NCI-H1930 (cell line): Measurements from ENCODE around the gene PIP4K2B.
A peak's percentile ranks its signal among the peaks of the same experiment; 100 is the strongest.
"Not testable (repeated sequence)": the region's sequence is repeated elsewhere in the genome, so short reads cannot be mapped to it uniquely, and the experiment has no call there.

Source experiments
- DNase-seq, 2 experiments: peaks; one replicate each; lab custom pipeline; 2025; lab: John Stamatoyannopoulos, UW

Gene PIP4K2B

DNA sequence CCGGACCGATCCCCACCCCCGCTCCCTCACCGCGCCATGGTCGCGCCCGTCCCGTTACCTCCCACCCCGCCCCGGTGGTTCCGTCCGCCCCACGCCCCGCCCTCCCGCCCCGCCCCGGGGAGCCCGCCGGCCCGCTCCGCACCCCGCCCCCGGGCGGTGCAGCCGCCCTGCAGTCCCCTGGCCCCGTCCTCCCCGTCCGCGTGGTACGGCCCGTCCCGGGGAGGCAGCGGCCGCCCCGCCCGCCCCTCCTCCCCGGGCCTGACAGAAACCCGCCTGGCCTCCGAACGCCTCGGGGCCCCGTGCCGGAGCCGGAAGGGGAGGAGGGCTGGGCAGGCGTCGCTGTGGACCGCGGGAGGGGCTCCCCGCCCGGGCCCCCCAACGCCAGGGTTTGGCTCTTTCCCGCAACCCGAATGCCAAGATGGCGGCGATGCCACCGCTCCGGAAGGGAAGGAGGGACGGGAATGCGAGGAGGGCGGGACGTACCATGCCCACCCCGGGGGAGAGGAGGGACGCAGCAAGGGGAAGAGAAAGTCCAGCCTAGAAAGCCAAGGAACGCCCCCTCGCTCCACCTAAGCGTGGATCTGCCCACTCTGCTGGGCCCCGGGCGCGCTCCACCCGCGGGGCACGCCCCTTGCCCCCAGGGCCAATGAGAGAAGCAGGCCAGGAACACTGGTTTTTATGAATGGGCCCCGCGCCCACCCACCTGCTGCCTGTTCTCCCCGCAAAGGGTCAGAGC is at the start of gene PIP4K2B:
PIP4K2B (minus strand) TSS at position 56 of the 736 bp plus-strand sequence. CDS start 132 bp downstream, outside the sequence.
- DNase-seq = peak; percentile 96 to 97

DNA sequence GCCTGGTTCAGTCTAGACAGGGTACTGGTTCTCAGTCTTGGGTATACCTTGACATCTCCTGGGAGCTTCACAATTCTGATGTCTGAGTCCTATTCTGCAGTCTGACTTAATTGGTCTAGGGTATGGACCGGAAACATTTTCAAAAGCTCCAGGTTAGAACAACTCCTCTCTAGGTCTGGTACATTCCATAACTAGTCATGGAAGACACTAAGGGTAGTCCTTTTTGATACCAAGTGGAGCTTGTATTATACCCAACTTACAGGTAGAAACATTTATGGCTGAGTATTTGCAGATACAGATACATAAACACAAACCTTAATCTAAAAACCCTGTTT is 49.2 kb upstream of the PIP4K2B start:
- no peak for DNase-seq

DNA sequence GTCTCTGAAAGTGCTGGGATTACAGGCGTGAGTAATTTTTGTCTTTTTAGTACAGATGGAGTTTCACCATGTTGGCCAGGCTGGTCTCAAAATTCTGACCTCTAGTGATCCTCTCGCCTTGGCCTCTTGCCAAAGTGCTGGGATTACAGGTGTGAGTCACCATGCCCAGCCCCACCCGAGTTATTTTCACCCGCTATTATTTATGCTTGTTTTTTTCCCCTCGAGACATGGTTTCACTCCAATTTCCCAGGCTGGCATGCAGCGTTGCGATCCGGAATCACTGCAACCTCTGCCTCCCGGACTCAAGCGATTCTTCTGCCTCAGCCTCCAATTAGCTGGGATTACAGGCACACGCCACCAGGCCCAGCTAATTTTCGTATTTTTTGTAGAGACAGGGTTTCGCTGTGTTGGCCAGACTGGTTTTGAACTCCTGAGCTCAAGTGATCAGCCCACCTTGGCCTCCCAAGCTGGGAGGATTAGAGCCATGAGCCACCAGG is 45.0 kb upstream of the PIP4K2B start:
- no peak for DNase-seq

DNA sequence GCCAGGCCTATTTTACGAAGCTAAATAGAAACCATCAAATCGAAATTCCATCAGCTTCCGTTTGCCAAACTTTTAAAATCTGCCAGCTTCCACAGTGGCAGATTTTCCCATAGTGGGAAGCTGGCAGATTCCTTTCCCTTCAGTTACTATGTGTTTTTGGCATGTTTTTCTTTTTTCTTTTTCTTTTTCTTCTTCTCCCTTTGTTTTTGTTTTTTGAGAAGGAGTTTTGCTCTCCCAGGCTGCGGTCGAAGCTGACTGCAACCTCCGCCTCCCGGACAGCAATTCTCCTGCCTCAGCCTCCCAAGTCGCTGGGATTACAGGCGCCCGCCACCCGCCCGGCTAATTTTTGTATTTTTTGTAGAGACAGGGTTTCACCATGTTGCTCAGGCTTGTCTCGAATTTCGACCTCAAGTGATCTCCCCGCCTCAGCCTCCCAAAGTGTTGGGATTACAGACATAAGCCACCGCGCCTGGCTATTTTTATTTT is 26.4 kb upstream of the PIP4K2B start:
- DNase-seq = no peak

DNA sequence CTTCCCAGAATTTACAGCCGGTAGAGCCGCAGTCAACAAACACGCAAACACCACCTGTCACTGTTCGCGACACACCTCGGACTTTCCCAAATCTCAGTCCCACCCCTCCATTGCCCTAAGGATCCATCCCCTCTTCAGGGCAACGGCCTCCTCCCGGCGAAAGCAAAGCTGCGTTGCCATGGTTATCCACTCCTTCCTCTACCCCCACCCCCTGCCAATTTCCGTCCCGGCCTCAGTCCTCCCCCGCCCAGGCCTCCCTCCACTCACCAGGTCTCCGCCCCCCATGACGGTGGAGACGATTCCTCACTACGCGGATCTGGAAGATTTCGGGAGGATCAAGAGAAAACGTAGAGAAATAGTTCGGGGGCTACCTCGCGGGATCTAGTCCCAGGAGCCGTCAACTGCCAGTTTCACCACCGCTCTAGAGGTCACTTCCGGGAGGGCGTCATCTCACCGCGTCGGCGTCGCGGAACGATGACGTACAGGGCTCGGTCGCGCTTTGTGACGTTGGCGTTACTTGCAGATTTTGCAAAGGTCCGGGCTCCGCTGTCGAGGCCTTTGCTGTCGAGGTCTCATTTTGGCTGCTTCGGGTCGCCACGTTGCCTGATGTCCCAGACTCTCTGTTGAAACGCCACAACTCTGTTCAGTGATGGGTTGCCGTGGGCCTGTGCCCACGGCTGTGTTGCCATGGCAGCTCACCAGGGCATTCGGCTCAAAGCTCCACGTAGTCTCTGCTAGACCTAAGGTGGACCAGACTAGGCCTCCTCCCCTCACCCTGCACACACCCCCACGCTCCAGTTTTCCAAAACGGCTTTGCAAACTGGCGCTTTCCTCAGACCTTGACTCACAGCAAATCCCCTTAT is 25.8 kb upstream of the PIP4K2B start, which contains the start of gene CWC25:
CWC25 (minus strand) TSS at position 423 of the 863 bp plus-strand sequence; CDS start at position 285, 138 bp downstream.
- peak; percentile 83 to 96 for DNase-seq

DNA sequence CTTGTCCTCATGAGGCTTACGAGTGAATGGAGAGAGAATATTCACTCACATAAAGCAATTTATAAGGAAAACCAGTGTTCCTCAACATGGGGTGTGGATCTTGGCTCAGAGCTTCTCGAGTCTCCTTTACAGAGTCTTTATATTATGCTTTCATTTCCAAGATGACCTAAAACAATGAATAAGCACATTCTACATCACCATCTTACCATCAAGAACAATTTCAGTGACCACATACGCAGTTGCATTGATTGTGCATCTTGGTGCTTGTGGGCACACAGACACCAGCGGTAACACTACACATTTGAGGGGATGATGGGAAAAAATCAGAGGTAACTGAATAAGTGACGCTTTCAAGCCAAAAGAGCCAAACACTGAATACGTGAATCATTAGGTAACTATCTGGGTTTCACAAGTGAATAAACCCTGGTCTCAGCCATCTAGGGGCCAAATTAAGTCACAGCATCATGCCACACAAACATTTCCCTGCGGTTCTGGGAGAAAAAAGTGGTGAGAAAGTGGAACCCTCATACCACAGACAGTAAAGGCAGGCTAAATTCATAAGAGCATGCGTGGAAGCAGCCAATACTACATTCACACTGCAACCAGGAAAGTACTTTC is 16.3 kb upstream of the PIP4K2B start:
- no peak for DNase-seq

DNA sequence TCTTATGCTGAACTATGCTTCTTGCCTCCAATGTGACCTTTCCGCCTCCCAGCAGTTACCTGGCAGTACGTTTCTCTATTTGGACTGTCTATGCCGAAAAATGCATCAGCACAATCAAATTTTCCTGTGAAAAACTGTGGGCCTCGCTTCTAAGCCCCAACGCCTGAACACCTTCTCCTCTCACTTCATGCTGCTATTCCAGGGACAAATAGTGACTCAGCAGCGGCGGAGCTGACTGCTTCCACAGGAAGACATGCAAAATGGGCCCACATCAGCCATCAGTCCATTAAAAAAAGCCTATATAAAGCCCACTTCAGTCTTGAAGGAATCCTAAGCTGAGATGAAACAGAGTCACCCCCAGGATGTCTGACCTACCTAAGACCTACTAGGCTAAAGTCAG is 10.5 kb upstream of the PIP4K2B start:
- no peak for DNase-seq

DNA sequence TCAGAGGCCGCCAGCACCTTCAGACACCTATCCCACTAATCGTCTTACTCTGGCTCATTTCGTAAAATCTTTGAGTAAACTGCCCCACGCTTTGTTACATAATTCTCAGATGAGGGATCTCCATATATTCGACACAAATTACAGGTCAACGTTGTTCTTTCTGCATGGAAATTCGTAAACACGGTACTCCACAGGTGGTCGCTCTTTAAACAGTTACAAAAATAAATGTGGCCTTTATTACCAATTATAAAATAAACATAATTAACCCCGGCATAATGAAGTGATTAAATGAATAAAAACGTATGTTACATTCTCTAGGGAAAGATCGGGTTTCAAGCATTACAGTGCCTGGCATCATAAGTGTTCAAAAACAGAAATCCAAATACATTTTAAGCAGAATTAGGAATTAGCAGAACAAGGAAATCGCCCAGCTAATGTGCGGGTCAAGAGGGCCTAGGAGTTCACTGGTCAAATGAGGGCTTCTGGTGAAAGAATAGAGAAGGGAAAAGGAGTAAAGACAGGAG is 943 bp upstream of the PIP4K2B start:
- no peak for DNase-seq

DNA sequence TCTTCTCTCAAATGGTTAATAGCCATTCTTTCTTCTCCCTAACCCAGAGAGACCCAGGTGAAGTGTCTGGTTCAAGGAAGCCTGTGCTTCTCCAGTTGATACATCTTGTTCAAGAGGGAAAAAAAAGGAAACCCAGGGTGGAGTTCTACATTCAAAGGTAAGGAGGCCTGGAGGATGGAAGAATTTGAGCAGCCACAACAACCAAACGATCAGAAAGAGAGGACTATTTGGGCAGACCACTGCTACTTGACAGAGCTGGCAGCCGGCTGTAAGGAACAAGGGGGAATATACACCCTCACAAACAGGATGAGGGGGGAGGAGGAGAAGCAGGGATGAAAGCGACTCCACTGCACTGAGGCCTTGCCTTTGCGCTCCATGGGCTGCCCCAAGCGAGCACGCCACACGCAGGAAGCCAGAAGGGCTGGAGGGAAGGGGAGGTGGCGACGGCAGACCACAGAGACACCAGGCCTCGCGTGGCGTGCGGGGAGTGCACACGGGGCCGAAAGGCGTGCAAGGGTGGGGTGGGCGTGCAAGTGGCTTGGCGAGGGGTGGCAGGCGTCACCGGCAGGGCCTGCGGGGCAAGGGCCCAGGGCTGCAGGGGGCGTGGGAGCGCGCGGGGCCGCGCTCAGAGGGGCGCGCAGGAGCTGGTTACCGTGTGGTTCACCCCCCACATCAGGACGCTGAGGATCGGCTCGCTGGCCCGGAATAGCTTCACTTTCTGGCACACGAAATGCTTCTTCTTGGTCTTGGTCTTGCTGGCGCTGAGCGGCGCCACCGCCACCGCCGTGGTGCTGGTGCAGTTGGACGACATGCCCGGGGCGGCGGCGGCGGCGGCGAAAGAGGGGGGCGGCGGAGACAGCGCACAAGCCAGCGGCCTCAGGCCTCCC is 499 bp downstream of the PIP4K2B start:
- DNase-seq = peak in 1 of 2 experiments; percentile 51

DNA sequence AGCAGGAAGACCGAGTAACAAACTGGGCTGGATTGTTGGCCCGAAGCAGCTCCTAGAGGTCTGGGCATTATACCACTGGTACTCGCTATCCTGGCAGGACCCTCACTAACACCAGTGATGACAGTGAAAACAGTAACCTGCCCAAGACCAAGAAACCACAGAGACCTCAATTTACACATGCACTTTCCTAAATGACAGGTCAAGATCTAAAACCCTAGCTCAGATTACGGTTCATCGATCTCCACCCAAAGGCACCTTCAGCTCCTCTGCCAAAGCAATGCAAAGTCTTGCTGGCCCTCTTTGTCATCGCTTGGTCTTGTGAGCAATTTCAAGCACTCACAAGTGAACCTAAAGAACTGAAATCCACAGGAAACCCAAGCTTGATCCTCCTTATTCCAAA is 1.5 kb downstream of the PIP4K2B start:
- no peak for DNase-seq

DNA sequence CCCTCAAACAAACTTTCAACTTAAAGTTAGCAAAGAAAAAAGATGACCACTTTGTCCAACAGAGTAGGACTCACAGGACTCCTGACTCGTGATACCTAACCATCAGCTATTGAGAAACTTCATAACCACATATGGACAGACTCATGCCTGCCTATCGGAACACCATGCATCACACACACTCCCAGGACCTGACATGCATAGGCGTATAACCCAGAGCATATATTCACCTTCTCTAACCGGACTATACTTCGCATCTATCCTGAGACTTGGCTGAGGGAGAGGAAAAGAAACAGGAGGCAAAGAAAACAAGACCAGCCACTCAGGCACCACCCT is 2.2 kb downstream of the PIP4K2B start:
- no peak for DNase-seq

DNA sequence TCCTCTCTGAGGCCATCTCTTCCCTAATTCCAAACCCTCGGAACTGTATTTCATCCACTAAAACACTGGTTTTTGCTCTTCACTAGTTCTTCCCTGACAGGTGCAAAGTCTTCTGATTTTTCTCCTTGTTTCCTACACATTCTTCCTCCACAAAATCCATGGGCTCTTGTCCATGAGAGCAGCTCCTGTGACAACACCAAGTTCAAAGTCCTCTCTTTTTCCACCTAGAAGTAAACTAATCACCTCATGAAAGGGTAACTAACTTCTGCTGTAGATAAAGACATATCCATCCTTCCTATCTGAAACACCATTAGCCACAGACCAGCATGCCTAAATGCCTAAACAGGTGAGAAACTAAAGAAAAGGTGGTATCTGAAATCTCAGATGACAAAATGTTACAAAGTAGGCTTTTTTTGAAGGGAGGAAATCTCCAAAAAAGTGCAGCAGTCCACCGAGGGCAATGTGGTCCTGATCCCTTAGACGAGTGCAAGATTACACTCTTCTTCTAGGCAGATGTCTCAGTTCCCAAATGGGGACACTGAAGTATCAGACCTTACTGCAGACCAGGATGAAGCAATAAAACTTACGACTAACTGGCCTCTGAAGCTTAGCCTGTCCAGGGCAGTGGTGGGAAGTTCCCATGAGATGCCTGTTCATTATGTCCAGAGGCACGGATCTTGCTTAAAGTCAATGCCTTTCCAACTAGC is 2.8 kb downstream of the PIP4K2B start:
- DNase-seq = no peak

DNA sequence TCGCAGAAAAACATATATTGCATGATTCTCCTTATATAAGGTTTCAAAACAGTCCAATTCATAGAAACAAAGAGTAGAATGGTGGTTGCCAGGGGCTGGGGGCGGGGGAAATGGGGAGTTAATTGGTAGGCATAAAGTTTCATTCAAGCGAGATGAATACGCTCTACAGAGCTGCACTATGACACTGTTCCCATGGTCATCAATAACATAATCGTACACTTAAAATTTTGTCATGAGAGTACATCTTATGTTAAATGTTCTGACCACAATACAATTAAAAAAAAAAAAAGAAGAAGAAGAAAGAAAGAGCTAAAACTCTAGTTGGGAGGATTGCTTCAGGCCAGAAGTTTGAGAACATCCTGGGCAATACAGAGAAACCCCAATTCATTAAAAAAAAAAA is 5.1 kb downstream of the PIP4K2B start:
- DNase-seq = no peak

DNA sequence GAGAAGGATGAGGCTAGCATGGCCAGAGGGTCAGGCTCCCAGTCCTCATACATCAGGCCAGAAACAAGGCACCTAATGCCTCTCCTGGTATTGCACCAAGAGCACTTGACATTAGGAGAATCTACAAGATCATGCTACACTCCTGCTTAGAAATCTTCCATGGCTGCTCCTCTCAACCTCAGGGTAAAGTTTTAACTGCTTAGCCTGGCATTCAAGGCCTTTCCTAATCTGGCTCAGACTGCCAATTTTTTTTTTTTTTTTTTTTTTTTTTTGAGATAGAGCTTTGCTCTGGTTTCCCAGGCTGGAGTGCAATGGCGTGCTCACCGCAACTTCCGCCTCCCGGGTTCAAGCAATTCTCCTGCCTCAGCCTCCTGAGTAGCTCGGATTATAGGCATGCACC is 8.2 kb downstream of the PIP4K2B start:
- DNase-seq = no peak

DNA sequence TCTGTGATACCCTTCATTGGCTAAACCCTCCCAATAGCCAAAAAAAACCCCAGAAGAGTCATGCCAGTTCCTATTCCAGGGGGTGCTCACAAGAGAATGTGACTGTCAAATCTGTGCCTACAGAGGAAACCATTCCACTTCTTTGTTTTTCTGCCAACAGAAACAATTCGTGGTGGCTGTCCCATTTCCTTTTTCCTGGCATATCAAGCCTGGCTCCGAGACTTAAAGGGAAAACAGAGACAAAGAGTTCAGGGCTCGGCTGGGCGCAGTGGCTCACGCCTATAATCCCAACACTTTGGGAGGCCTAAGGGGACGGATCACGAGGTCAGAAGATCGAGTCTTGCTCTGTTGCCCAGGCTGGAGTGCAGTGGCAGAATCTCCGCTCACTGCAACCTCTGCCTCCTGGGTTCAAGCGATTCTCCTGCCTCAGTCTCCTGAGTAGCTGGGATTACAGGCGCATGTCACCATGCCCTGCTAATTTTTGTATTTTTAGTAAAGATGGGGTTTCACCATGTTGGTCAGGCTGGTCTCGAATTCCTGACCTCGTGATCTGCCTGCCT is 9.1 kb downstream of the PIP4K2B start:
- DNase-seq = not testable (repeated sequence)

DNA sequence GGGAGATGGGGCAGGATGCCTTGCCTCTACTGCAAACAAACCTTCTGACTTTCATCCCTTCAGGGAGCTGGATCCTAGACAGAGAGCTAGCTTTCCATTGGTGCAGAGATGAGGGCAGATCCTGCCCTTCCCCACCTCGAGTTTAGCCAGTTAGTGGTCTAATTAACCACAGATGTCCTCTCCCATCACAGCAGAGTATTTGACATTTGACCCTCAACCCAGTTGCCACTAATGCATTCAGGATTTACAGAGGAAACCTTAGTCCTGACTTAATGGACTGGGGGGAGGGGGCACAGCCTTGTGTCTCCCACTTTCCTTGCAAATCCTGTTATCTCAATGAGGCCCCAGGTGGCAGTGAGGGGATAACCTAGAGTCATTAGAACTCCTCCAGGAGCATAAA is 10.2 kb downstream of the PIP4K2B start:
- no peak for DNase-seq

DNA sequence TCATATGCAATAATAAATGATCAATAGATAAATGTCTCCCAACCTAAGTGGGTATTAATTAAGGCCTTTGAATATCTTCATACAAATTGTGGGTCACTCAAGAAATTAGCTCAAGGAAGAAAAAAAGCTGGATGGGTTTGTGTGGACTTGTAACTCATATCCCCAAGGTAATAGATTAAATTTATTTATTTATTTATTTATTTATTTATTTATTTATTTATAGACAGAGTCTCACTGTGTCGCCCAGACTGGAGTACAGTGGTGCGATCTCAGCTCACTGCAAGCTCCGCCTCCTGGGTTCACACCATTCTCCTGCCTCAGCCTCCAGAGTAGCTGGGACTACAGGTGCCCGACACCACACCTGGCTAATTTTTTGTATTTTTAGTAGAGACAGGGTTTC is 11.4 kb downstream of the PIP4K2B start:
- not testable (repeated sequence) for DNase-seq

DNA sequence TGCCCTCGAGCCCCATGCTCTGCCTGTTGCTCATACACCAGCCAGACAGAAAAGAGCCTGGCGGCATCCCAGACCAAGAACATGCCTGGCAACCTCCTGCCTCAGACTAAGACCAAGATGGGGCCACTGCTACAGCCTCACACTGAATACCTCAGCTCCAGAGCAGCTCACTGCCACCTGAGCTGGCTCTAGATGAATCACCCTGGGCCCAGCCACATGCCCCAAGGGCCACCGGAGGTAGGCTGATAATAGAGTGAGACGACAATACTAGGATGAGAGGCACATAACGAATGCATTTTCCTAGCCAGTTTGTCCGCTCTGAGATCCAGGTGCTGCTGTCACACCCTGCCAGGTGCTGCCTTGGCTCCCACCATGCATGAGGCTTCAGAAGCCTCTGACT is 13.0 kb downstream of the PIP4K2B start:
- DNase-seq = no peak

DNA sequence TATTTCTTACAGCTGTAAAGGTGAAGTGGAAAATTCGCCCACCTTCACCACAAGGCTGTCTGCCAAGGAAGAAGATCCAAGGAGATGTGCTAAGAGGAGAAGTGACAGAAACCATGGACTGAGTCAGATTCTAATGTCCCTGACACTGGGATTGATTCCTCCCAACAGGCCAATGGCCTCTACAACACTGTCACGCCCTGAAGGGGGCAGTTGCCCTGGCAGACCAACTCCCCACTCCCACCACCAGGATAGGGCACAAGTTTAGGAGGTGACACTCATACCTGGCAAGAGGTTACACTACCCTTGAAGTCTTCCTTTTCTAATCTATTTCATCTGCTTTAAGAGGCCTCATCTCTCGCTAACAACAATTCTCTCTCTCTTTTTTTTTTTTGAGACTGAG is 16.1 kb downstream of the PIP4K2B start:
- no peak for DNase-seq
